Measurements from ENCODE around the gene COL9A3. TPM values are rescaled to one million over a fixed set of nuclear protein-coding genes. Genes with fewer than 3 reads are reported as not detected.
A peak's percentile ranks its signal among the peaks of the same experiment; 100 is the strongest.
"Not testable (repeated sequence)": the region's sequence is repeated elsewhere in the genome, so short reads cannot be mapped to it uniquely, and the experiment has no call there.

The COL9A3 gene
- total and polyA plus RNA-seq, 2 experiments from 2014 or later = 23.9 to 68.1 TPM

GRCh38 chr20:62873681-62874031 is 56.8 kb downstream of the COL9A3 start:
- H3K4me3 ChIP-seq; H3K9me3 ChIP-seq (ENCODE audit: low read depth); H3K9me2 ChIP-seq (replicated peaks; ENCODE audit: insufficient read depth); H3K27me3 ChIP-seq; H3K79me2 ChIP-seq; H4K20me1 ChIP-seq (ENCODE audit: insufficient read depth, poor library complexity, severe bottlenecking); H3K4me1 ChIP-seq (ENCODE audit: insufficient read depth); H2AFZ ChIP-seq; H3K36me3 ChIP-seq (replicated peaks; ENCODE audit: insufficient read depth, low read depth): not testable (repeated sequence)
- peak; percentile 67 for DNase-seq (ENCODE audit: low spot score)
- WGBS (ENCODE audit: low lambda C conversion rate, missing lambda C conversion rate) = 3% methylated on average over 13 of the region's 15 CpGs
- Histone ChIP-seq H3K27ac (peak overlapping the region; percentile 35), H3K4me2 (peak overlapping the region; percentile 47)
- TF ChIP-seq CTCF (IDR thresholded peaks at IDR 0.05; ENCODE audit: poor library complexity) = peak; percentile 59

- no peaks in the 10 kb centered on the region for H4K20me1 ChIP-seq (ENCODE audit: insufficient read depth, poor library complexity, severe bottlenecking)
- no peak overlapping the region for H3K27ac ChIP-seq
- H3K27me3 ChIP-seq = no peaks in the 10 kb centered on the region
- no peaks in the 10 kb centered on the region for H3K36me3 ChIP-seq (replicated peaks; ENCODE audit: insufficient read depth, low read depth)
- H3K9me3 ChIP-seq (ENCODE audit: low read depth) = no peaks in the 10 kb centered on the region
- 98% methylated on average over 7 of the region's 14 CpGs for WGBS (ENCODE audit: low lambda C conversion rate, missing lambda C conversion rate)
- no peaks in the 10 kb centered on the region for H3K79me2 ChIP-seq
- TF ChIP-seq EZH2 (IDR thresholded peaks at IDR 0.05; ENCODE audit: borderline replicate concordance) (no peak), CTCF (IDR thresholded peaks at IDR 0.05; ENCODE audit: poor library complexity) (no peak), EZH2phosphoT487 (IDR thresholded peaks at IDR 0.05; ENCODE audit: low read depth, severe bottlenecking, unreplicated experiment) (no peak)
- no peak for DNase-seq (ENCODE audit: low spot score)
- no peak overlapping the region for H3K4me3 ChIP-seq
- no peak overlapping the region for H3K4me2 ChIP-seq
- no peaks in the 10 kb centered on the region for H3K4me1 ChIP-seq (ENCODE audit: insufficient read depth)
- no peaks in the 10 kb centered on the region for H3K9me2 ChIP-seq (replicated peaks; ENCODE audit: insufficient read depth)
- no peak overlapping the region for H2AFZ ChIP-seq
Measured at GRCh38 chr20:62874964-62875344, 58.1 kb downstream of the COL9A3 start.

GRCh38 chr20:62875419-62876361 is 58.8 kb downstream of the COL9A3 start:
- Histone ChIP-seq H3K9me2 (replicated peaks; ENCODE audit: insufficient read depth) (no peaks in the 10 kb centered on the region), H3K27me3 (no peaks in the 10 kb centered on the region), H3K27ac (peak overlapping the region; percentile 69), H3K9me3 (ENCODE audit: low read depth) (no peaks in the 10 kb centered on the region), H3K4me3 (no peak overlapping the region), H3K4me1 (ENCODE audit: insufficient read depth) (no peaks in the 10 kb centered on the region), H3K79me2 (no peaks in the 10 kb centered on the region), H3K36me3 (replicated peaks; ENCODE audit: insufficient read depth, low read depth) (no peaks in the 10 kb centered on the region), H2AFZ (peak overlapping the region; percentile 55), H3K4me2 (peak overlapping the region; percentile 65), H4K20me1 (ENCODE audit: insufficient read depth, poor library complexity, severe bottlenecking) (no peaks in the 10 kb centered on the region)
- TF ChIP-seq CTCF (IDR thresholded peaks at IDR 0.05; ENCODE audit: poor library complexity) = peak; percentile 45
- TF ChIP-seq EZH2phosphoT487 (IDR thresholded peaks at IDR 0.05; ENCODE audit: low read depth, severe bottlenecking, unreplicated experiment) = no peak
- no peak for TF ChIP-seq EZH2 (IDR thresholded peaks at IDR 0.05; ENCODE audit: borderline replicate concordance)
- peak; percentile 90 for DNase-seq (ENCODE audit: low spot score)
- 34% methylated on average over 34 of the region's 34 CpGs for WGBS (ENCODE audit: low lambda C conversion rate, missing lambda C conversion rate)

Data from hepatocyte (in vitro differentiated cells).